Bronchial epithelial cell (primary cell): ENCODE data around the gene HMGXB4. TPM values are rescaled to one million over a fixed set of nuclear protein-coding genes. Genes with fewer than 3 reads are reported as not detected.

ENCODE experiments used
- DNase-seq: peaks from one replicate; pipeline ENCODE4 v3.0.0-alpha.2; 2010; ENCODE audit warnings: low read depth
- FAIRE-seq: peaks from 2 replicates; lab custom pipeline; 2011; peaks lifted over from hg19 to GRCh38; lab: Jason Lieb, UNC
- H3K27me3 ChIP-seq: 2 replicates; pipeline ENCODE4 v1.5.1; 2011; ENCODE audit warnings: low read length; ENCODE audit not compliant: control insufficient read depth, insufficient read depth
- H3K36me3 ChIP-seq: 2 replicates; pipeline ENCODE4 v1.5.1; 2011; ENCODE audit warnings: low read length; ENCODE audit not compliant: control insufficient read depth, insufficient read depth
- H3K4me3 ChIP-seq: 2 replicates; pipeline ENCODE4 v1.5.1; 2011; ENCODE audit warnings: mild to moderate bottlenecking, low read depth, low read length, control low read depth
- CTCF ChIP-seq: IDR thresholded peaks from 2 replicates; pipeline ENCODE4 v1.5.1; 2011; ENCODE audit warnings: mild to moderate bottlenecking, moderate library complexity, low read length, control low read depth, inconsistent platforms; ENCODE audit not compliant: insufficient read depth, severe bottlenecking
- total RNA-seq: library from RNA; depleted of rRNA; stranded (reverse); fragments of >200 nt; gene quantifications from 2 replicates; pipeline ENCODE4 v1.2.1, GENCODE V29; 2014

Gene HMGXB4
- total RNA-seq, 1 donor from 2014 or later = 11.6 TPM

GRCh38 chr22:35324067-35324466, 66.8 kb downstream of the HMGXB4 start:
- FAIRE-seq (peak; percentile 52), DNase-seq (no peak)
- Histone ChIP-seq H3K36me3 (peaks cover 25% of the 10 kb centered on the region), H3K4me3 (no peak overlapping the region), H3K27me3 (no peaks in the 10 kb centered on the region)
- TF ChIP-seq CTCF = no peak

GRCh38 chr22:35324762-35325161, 67.5 kb downstream of the HMGXB4 start:
- H3K4me3 ChIP-seq = no peak overlapping the region

GRCh38 chr22:35325209-35325608, 67.9 kb downstream of the HMGXB4 start:
- H3K36me3 ChIP-seq = peaks cover 26% of the 10 kb centered on the region
- FAIRE-seq (no peak), DNase-seq (no peak)
- no peak for TF ChIP-seq CTCF
- no peaks in the 10 kb centered on the region for H3K27me3 ChIP-seq
- no peak overlapping the region for H3K4me3 ChIP-seq

More at GRCh38 chr22:35324762-35325161, 67.5 kb downstream of the HMGXB4 start:
- Histone ChIP-seq H3K36me3 (peaks cover 25% of the 10 kb centered on the region), H3K27me3 (no peaks in the 10 kb centered on the region)
- no peak for DNase-seq
- FAIRE-seq = no peak
- TF ChIP-seq CTCF = no peak

GRCh38 chr22:35326854-35327562, 69.7 kb downstream of the HMGXB4 start:
- peaks cover 27% of the 10 kb centered on the region for H3K36me3 ChIP-seq
- H3K4me3 ChIP-seq = no peak overlapping the region
- TF ChIP-seq CTCF = no peak
- DNase-seq (no peak), FAIRE-seq (peak; percentile 52)
- no peaks in the 10 kb centered on the region for H3K27me3 ChIP-seq

- Histone ChIP-seq H3K36me3 (peaks cover 26% of the 10 kb centered on the region), H3K27me3 (no peaks in the 10 kb centered on the region), H3K4me3 (no peak overlapping the region)
- no peak for DNase-seq
- TF ChIP-seq CTCF = no peak
- no peak for FAIRE-seq
Observed at GRCh38 chr22:35327690-35328471, 70.6 kb downstream of the HMGXB4 start.
